ENCODE data around the gene BCL7C.
"Not testable (repeated sequence)": the region's sequence is repeated elsewhere in the genome, so short reads cannot be mapped to it uniquely, and the experiment has no call there.

BCL7C gene

GRCh38 chr16:30896261-30896888 is 2.5 kb upstream of the BCL7C start, which contains the start of gene CTF1:
CTF1 (plus strand) TSS chr16:30896614; CDS start chr16:30896644, 30 bp downstream.
- no peak for FAIRE-seq
- DNase-seq (ENCODE audit: low spot score), result no peak

GRCh38 chr16:30895627-30896260 is 1.9 kb upstream of the BCL7C start:
- DNase-seq (ENCODE audit: low spot score) (no peak), FAIRE-seq (no peak)

- DNase-seq (ENCODE audit: low spot score), result no peak
- no peak for FAIRE-seq
Measured at GRCh38 chr16:30894540-30895368, 877 bp upstream of the BCL7C start.

DNA sequence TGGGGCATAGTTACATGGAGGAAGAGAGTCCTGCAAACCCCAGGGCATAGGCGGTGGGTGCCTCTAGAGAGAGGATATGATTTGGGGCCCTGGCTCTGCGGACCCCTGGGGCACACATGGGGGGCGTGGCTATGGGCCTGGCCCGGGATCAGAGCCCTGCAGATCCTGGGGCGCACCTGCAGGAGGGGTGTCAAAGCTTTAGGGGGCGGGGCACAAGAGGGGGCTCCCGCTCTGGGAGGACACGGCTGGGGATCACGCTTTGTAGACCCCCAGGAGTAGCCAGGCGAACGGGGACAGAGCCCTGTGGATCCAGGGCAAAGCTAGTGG is 497 bp downstream of the BCL7C start:
- FAIRE-seq, result no peak
- no peak for DNase-seq (ENCODE audit: low spot score)

DNA sequence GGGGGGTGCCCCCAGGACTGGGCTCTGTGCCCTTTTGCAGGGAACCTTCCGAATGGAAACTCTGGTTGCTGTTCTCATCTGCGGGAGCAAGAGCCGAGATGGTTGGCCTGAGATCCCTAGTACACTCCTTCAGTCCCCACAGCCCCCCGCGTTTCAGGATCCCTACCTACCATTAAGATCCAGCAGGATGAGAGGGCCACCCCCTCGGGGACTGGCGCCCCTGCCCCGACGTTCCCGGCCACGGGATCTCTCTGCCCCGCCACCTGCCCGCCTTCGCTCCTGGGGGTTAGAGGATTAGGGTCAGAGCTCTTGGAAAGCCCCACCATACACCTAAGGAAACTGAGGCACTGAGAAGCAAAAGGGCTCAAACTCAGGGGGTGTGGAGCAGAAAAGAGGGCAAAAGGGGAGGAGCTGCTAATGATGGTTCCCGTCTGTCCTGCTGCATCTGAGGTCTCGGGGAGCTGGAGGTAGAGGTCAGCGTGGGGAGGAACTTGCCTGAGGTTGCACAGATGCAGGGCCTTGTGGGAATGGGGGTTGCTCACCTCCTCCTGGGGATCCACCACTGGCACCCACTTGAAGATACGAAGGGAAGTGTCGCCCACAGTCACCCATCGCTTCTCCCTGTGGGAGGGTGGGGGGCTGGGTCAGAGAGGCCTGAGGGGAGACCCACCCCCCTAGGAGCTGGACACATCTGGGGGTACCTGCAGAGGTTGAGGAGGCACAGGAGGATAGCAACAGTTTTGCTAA is 1.0 kb downstream of the BCL7C start:
- no peak for DNase-seq (ENCODE audit: low spot score)
- FAIRE-seq, result no peak

DNA sequence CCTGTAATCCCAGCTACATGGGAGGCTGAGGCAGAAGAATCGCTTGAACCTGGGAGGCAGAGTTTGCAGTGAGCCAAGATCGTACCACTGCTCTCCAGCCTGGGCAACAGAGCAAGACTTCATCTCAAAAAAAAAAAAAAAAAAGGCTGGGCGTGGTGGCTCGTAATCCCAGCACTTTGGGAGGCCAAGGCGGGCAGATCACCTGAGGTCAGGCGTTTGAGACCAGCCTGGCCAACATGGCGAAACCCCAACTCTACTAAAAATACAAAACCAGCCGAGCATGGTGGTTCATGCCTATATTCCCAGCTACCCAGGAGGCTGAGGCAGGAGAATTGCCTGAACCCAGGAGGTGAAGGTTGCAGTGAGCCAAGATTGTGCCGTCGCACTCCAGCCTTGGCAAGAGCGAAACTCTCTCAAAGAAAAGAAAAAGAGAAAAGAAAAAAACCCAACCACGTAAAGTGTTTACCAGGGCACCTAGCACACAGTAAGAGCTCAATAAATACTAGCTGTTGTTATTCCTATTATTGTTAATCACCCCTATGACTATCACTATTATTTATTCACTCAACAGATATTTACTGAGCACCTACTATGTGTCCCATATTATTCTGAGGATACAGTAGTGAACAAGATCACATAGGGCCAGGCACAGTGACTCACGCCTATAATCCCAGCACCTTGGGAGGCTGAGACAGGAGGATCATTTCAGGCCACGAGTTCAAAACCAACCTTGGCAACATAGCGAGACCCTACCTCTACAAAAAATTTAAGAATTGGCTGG is 2.6 kb downstream of the BCL7C start:
- FAIRE-seq, result not testable (repeated sequence)

DNA sequence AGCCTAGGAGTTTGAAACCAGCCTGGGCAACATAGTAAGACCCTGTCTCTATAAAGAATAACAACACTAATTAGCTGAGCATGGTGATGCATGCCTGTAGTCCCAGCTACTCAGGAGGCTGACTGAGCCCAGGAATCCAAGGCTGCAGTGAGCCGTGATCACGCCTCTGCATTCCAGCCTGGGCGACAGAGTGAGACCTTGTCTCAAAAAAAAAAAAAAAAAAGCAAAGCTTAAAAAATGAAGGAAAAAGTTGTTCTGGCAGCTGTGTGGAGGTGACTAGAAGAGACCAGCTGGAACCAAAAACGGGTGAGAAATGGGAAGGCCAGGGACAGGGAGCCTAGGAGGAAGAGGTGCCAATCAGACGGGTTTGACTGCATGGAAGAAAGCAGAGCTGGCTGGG is 4.2 kb downstream of the BCL7C start:
- FAIRE-seq (no peak), DNase-seq (ENCODE audit: low spot score) (no peak)

More for the DNA sequence above, 2.6 kb downstream of the BCL7C start:
- not testable (repeated sequence) for DNase-seq (ENCODE audit: low spot score)

GRCh38 chr16:30888856-30889499 is 4.9 kb downstream of the BCL7C start:
- no peak for DNase-seq (ENCODE audit: low spot score)
- no peak for FAIRE-seq

DNA sequence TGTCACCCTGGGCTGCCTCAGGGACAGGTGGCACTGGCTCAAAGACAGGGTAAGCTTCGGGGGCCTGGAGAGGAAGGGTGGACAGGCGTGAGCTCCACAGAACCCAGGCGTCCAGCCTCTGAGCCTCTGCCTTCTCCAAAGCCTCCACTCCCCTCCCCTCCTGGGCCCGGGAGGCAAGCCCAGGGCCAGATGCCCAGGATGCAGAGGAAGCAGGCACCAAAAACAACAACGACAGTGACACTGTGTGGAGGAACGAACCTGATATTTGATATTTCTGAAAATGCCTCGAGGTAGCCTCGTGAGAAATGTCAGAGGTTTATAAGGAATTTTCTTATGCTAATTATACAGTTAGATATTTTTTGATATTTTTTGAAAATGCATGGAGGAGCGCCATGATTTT is 6.0 kb downstream of the BCL7C start:
- DNase-seq (ENCODE audit: low spot score) (no peak), FAIRE-seq (no peak)

DNA sequence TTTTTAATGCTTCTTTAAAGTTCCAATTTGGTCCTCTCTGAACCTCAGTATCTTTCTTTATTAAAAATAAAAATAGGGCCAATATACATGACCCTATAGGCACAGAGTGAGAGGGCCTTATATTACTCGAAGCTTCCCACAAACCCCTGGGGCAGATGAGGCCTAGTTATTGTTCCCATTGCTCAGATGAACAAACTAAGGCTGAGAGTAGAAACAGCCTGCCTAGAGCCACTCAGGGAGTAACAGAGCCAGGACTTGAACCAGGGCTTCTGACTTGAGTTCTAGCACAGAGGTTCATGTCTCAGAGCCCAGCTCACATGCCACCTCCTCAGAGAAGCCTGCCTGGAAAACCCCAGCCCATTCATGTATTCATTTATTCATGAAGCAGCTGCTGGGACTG is 7.7 kb downstream of the BCL7C start:
- DNase-seq (ENCODE audit: low spot score), result no peak

DNA sequence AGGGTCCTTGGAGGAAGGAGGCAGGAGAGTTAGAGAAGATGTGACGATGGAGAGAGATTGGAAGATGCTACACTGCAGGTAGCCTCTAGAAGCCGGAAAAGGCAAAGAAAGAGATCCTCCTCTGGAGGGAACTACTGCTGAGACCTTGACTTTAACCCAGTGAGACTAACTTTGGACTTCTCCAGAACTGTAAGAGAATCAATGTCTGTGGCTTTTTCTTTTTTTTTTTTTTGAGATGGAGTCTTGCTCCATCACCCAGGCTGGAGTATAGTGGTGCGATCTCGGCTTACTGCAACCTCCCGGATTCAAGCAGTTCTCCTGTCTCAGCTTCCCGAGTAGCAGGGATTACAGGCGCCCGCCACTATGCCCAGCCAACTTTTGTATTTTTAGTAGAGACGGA is 8.7 kb downstream of the BCL7C start:
- no peak for DNase-seq (ENCODE audit: low spot score)
- no peak for FAIRE-seq

More for the DNA sequence above, 7.7 kb downstream of the BCL7C start:
- FAIRE-seq, result no peak

GRCh38 chr16:30884760-30885159 is 9.1 kb downstream of the BCL7C start:
- no peak for FAIRE-seq

GRCh38 chr16:30882429-30883310 is 11.2 kb downstream of the BCL7C start:
- FAIRE-seq (no peak), DNase-seq (ENCODE audit: low spot score) (no peak)

More at GRCh38 chr16:30884760-30885159, 9.1 kb downstream of the BCL7C start:
- DNase-seq (ENCODE audit: low spot score), result no peak

DNA sequence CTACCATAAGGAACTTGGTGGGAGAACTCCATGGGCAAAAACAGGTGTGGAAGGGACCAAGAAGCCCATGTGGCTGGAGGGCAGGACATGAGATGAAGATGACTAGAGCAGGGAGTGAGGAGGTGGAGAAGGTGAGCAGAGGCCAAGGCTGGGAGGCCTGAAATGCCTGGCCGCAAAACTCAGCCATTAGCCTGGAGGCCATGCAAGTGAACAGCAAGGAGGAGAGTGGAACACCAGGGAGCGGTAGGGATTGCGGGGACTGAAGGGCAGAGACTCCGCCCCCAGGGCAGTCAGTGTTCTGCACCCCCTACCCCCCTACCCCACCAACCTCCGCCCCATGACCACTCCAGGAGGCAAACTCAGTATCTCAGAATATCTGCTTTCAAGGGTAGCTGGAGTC is 17.0 kb downstream of the BCL7C start:
- no peak for DNase-seq (ENCODE audit: low spot score)
- no peak for FAIRE-seq

- DNase-seq (ENCODE audit: low spot score), result no peak
- FAIRE-seq, result no peak
Measured at GRCh38 chr16:30875871-30876801, 17.7 kb downstream of the BCL7C start.

DNA sequence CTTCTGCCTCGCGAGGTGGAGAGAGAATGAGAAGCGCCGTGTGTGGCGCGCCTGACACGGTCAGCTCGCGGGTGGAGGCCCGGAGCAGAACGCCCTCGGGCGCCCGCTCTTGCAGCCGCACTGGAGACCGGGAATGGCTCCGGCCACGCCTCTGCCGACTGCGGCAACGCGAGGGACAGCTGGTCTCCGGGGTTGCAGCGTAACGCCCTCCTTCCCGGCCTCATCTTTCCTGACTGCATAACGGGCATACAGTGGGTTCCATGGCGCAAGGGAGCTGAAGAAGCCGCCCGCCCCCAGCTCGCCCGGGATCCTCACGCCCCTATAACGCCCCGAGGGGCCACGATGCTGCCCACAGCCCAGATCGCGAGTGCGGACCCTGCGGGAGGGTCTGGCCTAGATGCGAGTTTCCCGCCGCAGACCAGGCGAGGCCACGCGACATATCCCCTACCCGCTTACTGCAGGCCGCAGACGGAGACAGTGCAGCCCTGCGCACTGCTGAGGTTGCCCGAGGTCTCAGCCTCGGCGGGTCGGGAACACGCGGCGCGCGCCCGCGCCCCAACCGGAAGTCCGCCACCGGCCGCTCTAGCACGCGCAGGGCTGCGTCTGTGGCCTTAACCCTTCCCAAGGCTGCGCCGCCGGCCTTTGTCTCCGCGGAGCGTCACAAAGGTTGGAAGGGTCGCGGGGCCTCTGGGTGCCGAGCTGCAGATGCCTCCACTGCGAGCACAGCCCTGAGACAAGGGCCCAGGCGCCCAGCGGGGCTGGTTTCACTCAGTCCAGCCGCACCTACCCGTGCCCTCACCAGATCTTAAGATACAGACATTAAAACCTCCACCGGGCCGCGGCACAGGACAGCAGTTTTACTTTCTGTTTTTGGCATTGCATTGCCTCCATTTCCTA is 18.8 kb downstream of the BCL7C start:
- DNase-seq (ENCODE audit: low spot score), result peak; percentile 74
- no peak for FAIRE-seq

DNA sequence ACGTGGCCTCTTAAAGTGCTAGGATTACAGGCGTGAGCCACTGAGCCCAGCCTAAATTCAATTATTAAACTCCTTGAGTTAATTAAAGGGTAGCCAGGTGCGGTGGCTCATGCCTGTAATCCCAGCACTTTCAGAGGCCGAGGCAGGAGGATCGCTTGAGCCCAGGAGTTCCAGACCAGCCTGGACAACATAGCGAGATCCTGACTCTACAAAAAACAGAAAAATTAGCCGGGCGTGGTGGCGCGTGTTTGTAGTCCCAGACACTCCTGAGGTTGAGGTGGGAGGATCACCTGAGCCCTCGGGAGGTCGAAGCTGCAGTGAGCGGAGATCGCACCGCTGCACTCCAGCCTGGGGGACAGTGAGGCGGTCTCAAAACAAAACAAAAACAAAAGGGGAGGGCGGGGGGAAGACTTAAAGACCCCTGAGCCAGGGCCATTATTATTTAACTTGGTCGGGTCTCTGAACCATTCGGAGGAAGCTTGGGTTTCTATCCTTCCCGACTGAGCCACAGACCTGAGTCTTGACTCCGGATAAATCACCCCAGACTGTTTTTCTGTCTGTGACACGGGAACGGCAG is 19.5 kb downstream of the BCL7C start:
- DNase-seq (ENCODE audit: low spot score) (no peak), FAIRE-seq (no peak)

All from RCC 7860 (cell line).